GM21723 (cell line): ENCODE data around the gene AS3MT.
"Not testable (repeated sequence)": the region's sequence is repeated elsewhere in the genome, so short reads cannot be mapped to it uniquely, and the experiment has no call there.

Experiments
- ATAC-seq: cut with Tn5 transposase; IDR thresholded peaks from one replicate; pipeline ENCODE4 v1.9.1; 2021; ENCODE audit warnings: mild to moderate bottlenecking, moderate library complexity; ENCODE audit not compliant: unreplicated experiment

Gene AS3MT

DNA sequence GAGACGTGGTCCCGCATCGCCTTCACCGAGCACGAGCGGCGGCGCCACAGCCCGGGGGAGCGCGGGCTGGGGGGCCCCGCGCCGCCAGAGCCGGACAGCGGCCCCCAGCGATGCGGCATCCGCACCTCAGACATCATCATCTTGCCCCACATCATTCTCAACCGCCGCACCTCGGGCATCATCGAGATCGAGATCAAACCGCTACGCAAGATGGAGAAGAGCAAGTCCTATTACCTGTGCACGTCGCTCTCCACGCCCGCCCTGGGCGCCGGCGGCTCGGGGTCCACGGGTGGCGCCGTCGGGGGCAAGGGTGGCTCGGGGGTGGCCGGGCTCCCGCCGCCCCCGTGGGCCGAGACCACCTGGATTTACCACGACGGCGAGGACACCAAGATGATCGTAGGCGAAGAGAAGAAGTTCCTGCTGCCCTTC is 49.6 kb downstream of the AS3MT start:
- ATAC-seq, result no peak

DNA sequence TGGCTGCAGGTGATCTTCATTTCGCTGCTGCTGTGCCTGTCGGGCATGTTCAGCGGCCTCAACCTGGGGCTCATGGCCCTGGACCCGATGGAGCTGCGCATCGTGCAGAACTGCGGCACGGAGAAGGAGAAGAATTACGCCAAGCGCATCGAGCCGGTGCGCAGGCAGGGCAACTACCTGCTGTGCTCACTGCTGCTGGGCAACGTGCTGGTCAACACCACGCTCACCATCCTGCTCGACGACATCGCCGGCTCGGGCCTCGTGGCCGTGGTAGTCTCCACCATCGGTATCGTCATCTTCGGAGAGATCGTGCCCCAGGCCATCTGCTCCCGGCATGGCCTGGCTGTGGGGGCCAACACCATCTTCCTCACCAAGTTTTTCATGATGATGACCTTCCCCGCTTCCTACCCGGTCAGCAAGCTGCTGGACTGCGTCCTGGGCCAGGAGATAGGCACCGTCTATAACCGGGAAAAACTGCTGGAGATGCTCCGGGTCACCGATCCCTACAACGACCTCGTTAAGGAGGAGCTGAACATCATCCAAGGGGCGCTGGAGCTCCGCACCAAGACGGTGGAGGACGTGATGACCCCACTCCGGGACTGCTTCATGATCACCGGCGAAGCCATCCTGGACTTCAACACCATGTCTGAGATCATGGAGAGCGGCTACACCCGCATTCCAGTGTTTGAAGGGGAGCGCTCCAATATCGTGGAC is 50.1 kb downstream of the AS3MT start:
- ATAC-seq, result no peak

DNA sequence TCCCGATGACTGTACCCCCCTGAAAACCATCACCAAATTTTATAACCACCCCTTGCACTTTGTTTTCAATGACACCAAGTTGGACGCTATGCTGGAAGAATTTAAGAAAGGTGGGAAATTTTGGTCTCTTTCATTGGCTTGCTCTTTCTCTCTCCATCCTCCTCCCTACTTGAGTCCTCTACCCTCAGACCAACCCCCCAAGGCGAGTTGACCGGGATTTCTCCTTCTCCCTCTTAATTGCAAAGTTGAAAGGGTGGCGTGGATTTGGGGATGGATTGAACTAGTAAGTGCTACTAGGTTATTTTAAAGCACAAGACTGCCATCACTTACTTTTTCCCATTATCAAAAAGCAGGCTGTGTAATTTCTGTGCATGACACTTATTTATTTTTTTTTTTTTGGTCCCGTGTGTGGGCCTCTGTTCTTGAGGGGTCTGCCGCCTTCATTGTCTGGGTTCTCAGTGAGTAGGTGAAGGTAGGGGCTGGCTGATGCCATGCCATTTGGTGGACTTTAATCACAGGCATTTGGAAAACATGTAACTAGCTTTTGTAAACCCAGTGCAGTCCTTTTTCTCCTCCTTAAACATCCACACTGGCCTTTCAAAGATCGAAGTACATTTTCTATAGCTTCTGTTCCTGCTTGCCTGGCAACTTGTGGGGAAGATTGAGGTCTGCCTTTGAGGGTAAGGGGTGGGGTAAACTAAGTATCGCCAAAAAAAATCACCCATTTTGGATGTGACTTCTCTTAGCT is 50.9 kb downstream of the AS3MT start:
- no peak for ATAC-seq

DNA sequence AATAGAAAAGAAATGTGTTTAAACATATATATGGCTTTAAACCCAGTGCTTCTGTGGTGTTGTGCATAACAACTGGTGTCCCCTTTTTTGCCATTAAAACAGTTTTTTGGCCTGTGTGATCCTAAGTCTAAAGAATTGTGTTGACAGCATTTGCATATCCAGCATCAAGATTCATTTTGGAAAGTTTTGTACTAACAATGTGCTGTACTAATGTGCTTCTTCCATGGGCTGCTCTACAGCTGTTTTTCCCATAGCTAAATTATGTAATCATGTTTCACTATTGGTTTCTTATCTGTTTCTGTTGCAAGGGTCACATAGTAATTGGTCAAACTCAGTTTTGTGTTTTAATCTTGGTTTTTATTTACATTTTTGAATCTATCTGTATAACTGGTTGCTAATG is 54.3 kb downstream of the AS3MT start:
- no peak for ATAC-seq

DNA sequence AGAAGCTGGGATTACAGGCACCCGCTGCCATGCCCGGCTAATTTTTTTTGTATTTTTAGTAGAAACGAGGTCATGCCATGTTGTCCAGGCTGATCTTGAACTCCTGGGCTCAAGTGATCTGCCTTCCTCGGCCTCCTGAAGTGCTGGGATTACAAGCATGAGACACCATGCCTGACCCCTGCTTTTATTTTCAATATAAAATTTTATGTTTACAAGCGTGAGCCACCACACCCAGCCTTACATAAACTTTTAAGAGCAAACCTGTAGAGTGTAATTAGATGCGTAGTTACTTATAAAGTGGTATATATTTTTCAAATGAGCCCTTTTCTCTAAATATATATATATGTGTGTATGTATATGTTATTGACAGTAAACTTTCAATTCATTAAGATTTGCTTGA is 57.6 kb downstream of the AS3MT start:
- ATAC-seq, result no peak

DNA sequence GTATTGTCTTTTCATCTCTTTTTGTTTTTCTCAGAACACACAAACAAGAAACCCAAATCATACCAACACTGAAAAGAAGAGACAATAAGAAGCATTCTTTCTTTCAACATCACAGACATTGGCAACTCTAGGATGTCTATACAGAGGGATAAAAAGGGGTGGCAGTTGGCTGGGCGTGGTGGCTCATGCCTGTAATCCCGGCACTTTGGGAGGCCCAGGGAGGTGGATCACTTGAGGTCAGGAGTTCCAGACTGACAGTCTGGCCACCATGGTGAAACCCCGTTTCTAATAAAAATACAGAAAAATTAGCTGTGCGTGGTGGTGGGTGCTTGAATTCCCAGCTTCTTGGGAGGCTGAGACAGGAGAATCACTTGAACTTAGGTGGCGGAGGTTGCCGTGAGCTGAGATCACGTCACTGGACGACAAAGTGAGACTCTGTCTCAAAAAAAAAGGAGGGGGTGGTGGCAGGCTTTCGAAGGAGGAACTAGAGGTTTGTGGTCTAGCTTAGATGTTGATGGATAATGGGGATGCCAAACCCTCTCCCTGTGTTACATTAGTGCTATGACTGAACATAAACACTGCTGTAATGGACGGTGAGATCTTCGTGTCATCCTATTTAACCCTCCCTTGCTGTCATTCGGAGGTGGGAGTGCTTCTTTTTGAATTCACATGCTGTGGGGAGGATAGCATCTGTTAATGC is 58.2 kb downstream of the AS3MT start:
- ATAC-seq, result no peak

DNA sequence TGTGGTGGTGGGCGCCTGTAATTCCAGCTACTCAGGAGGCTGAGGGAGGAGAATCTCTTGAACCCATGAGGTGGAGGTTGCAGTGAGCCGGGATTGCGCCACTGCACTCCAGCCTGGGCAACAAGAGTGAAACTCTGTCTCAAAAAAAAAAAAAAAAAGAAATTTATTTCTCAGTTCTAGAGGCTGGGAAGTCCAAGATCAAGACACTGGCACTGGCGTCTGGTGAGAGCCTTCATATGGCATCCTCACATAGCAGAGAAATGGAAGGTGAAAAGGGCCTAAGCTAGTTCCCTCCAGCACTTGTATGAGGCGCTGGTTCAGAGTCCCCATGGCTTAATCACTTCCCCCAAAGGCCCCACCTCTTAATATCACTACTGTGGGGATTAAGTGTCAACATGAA is 59.2 kb downstream of the AS3MT start:
- ATAC-seq, result not testable (repeated sequence)

DNA sequence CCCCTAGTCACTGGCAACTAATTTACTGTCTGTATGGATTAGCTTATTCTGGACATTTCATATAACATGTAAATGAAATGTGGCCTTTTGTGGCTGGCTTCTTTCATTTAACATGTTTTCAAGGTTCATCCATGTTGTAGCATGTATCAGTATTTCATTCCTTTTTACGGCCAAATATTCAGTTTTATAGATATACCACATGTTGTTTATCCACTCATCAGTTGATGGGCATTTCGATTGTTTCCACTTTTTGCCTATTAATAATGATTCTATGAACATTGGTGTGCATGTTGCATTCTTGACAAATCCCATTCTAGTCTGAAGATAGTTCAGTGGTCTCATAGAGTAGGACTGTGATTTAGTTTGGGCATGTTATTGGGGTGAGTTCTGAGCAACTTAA is 61.5 kb downstream of the AS3MT start:
- no peak for ATAC-seq

DNA sequence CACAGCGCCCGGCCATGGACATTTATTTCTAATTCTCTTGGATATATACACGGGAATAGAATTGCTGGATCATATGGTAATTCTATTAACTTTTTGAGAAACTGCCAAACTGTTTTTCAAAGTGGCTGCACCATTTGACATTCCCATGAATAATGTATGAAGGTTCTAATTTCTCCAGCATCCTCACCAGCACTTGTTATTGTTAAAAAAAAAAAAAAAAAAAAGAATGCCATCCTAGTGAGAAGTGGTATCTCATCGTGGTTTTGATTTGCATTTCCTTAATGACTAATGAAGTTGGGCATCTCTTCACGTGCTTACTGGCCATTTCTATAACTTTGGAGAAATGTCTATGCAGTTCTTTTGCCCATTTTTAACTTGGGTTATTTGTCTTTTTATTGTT is 62.4 kb downstream of the AS3MT start:
- no peak for ATAC-seq

DNA sequence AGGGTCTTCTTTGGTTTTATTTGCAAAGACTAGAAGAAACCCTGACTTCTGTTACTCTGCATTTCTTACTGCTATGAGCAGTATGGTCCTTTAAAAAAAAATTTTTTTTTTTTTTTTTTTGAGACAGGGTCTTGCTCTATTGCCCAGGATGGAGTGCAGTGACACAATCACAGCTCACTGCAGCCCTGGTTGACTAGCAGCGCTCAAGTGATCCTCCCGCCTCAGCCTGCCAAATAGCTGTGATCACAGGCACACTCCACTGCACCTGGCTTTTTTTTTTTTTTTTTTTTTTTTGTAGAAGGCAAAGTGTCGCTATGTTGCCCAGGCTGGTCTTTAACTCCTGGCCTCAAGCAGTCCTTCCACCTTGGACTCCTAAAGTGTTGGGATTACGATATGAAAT is 66.2 kb downstream of the AS3MT start:
- ATAC-seq, result no peak

DNA sequence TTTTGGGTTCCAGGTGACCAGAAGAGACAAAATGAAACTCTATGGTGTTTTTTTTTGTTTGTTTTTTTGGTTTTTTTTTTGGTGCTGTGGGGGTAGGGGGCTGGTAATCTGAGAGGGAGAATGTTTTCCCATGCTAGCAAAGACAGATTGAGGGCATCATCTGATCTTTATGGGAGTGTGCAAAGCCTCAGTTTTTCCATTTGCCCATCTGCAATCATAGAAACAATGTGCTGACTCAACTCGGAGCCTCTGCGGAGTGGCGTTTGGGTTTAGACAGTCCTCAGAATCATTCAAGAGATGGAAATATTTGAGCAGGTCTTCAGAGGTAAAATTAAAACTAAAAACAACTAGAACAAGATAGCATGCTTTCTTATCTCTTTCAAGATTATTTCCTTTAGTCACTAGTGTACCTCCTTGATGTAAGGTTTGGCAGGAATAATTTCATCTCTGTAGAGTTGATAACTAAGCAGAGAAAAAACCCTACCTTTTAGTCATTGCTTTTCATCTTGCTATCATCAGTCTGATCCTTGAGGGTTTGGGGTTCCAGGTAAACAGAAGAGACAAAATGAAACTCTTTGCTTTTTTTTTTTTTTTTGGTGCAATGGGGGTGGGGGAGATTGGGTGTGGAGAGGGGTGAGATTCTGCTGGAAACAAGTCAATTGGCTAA is 66.8 kb downstream of the AS3MT start:
- no peak for ATAC-seq

DNA sequence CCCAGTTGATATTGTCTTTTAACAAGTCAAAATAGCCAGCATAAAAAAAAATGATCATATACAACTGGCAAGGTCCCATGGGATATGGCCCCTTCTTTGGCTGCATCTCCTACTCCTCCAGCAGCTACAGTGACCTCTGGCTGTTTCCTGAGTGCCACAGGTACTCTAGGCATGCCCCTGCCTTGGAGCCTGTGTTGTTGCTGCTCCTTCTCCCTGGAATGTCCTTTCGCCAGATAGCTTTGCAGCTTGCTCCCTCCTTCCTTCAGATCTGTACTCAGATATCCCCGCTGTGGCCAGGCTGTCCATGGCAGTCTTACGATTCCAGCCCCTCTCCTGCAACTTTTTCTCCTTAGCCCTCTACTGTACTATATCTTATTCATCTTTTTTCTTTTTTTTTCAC is 72.1 kb downstream of the AS3MT start:
- ATAC-seq, result no peak

DNA sequence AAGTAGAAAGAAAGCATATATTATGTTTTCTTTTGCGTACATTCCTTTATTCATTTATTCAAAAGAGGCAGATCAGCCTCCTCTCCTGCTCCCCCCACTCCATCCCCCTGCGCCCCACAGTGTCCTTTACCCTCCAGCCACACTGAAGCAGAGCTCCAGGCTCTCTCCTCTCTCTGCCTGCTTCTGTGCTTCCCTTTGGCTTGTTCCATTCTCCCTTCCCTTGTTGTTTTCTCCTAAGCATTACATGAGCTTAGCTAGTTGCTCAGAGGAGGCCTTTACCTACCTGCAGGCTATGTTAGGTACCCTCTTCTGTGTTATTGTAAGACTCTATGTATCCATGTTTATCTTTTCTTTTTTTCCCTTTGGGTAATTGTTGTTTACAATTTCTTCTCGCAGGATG is 76.2 kb downstream of the AS3MT start:
- no peak for ATAC-seq

DNA sequence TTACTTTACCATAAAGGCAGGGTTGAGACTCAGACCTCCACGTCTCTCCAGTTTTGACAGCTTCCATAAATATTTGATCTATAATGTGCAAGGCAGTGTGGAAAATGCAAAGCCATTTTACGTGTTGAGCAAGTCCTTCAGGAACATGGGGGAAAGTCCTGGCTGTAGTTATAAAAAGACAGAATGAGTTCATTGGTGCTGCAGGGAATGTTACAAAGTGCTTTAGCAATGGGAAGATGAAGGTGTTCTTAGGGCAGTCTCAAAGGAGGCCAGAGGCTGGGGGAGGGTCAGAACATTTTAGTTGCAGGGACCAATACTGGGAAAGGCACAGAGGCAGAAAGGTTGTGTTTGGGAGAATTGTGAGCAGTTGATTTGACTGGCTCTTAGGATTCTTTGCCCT is 76.7 kb downstream of the AS3MT start:
- no peak for ATAC-seq

DNA sequence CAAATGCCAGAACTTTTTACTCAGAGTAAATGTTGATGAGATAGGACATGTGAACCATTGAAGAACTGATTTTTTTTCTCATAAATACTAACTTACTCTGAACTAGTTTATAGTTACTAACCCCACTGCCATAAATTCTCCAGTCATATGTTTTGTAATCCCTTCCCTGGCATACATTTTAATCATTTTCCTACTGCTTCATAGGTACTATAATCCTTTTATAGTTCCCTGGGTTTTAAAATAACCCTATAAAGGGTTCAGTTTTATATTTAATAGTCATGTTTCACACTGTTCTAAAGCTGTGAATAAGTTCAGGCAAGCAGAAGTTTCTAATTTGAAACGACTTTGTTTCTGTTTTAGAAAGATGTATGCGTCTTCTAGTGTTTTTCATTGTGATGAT is 77.7 kb downstream of the AS3MT start:
- no peak for ATAC-seq

DNA sequence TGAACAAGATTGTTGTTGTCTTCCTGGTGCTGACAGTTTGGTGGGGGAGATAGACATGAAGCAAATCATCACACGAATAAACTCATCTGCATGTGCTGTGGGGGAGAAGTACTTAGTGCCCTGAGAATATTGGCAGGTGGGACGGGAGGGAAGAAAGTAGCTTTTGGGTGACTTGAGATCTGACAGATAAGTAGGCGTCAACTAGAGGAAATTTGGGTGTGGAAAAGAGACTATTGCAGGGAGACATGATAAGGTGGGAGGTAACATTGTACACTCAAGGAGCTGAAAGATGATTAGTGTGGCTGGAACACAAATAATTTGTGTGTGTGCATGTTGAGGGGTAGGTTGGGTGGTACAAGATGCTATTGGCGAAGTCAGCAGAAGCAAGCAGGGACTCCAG is 78.9 kb downstream of the AS3MT start:
- no peak for ATAC-seq

DNA sequence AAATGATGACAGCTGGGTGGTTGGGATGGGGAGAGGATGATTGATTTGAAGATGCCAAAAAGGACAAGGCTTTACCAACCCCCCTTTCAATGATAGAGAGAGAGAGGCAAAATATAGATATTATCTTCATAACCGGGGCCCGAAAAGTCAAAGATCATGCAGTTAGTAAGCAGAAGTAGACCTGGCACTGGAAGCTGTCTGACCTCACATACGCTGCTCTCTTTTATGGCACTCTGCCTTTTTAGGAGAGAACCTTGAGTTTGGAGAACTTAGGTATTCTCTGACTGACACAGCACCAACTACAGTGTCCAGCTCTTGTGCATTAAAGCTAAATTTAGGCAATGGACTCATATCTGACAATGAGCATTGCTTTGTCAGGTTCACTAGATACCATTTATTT is 79.5 kb downstream of the AS3MT start:
- ATAC-seq, result no peak

DNA sequence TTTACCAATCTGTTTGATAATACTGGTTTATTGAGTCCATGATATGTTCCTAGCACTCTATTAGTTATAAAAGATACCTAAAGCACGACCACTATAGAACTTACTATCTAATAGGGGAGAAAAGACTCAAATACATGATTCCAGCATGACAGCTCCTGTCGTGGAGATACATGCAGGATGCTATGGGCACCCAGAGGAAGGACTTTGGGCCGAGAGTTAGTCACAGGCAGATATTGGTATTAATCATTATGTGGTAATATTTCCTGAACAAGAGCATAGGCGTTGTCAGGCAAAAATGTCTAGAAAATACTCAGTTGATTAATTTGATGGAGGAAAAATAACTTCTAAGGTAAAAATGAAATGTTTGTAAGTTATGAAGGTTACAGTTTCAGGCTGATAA is 80.6 kb downstream of the AS3MT start:
- ATAC-seq, result no peak

DNA sequence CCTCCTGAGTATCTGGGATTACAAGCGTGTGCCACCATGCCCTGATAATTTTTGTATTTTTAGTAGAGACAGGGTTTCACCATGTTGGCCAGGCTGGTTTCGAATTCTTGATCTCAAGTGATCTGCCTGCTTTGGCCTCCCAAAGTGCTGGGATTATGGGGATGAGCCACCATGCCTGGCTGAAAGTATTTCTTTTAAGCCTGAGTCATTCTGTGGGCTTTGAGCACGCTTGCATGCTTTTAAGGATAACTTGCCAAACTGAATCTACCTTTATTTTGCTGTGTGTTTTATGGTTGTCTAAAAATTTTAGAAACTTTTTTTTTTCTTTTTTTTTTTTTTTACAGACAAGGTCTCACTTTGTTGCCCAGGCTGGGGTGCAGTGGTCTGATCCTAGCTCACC is 82.0 kb downstream of the AS3MT start:
- ATAC-seq, result no peak
